H1 (cell line): Measurements from ENCODE around the gene COX7B2. TPM values are rescaled to one million over a fixed set of nuclear protein-coding genes. Genes with fewer than 3 reads are reported as not detected.

ENCODE experiments used
- RBBP5 ChIP-seq: IDR thresholded peaks from 2 replicates; pipeline ENCODE4 v1.7.1; 2012; ENCODE audit warnings: low read depth, mild to moderate bottlenecking, inconsistent platforms, low read length, moderate library complexity, borderline replicate concordance
- polyA plus RNA-seq, 7 experiments: library from polyadenylated mRNA; depleted of rRNA in 3 of 7; stranded (reverse) in 5 of 7; unstranded in 2 of 7; fragments of >200 nt in 5 of 7; fragments of 200-250 nt in 2 of 7; gene quantifications; 1 replicate in 5 of 7; 2 replicates in 1 of 7; 4 replicates in 1 of 7; pipeline versions ENCODE4 v1.2.1 to v1.2.3, GENCODE V29; 2011 to 2013; ENCODE audit warnings: missing spikeins in 2 of 7, mixed read lengths in 2 of 7
- total RNA-seq: library from RNA; stranded (reverse); fragmentation: NEBNext Ultra II Directional; extraction: Animal tissue kit (Norgen Biotek cat#: 25700); gene quantifications from 2 replicates; pipeline ENCODE4 v1.2.1, GENCODE V29; 2021

Gene COX7B2
- total and polyA plus RNA-seq, 2 of the 8 experiments (the other 6 are each of a cell fraction or from before 2014, with no cell fraction given) = not detected

GRCh38 chr4:46819095-46819494 lies 90.0 kb downstream of the COX7B2 start (continued):
- TF ChIP-seq RBBP5 = no peak
